ENCODE data around the gene MBOAT2.

GRCh38 chr2:9001229-9001628, 2.3 kb downstream of the MBOAT2 start:
- no peak for TF ChIP-seq CTCF (conservative IDR thresholded peaks at IDR 0.05; ENCODE audit: low read length)
- no peak for TF ChIP-seq EZH2phosphoT487 (IDR thresholded peaks at IDR 0.05; ENCODE audit: borderline replicate concordance)

Data from Loucy (cell line).